ENCODE data around the gene HPS1. TPM values are rescaled to one million over a fixed set of nuclear protein-coding genes. Genes with fewer than 3 reads are reported as not detected.

HPS1 gene
- total and polyA plus RNA-seq, 2 of the 8 experiments (the other 6 are each of a cell fraction or from before 2014, with no cell fraction given): 38.7 to 61.7 TPM

DNA sequence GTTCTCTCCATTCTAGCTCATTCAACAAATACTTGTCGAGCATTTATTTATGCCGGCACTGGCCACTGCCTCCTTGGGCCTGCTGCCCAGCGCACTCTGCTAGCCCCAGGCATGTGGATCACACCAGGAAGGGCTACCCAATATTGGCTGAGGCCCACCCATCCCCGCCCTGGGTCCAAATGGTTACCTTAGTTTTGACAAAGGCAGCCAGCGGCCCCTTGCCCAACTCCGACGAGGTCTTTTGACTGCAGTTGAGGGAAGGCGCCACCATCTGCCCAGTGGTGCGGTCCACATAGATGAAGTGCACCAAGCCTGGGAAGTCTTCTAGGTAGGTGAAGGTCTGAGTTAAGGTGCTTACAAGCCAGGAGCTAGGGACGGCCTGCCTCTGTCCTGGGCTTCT, 24.6 kb downstream of the HPS1 start (continued):
- TF ChIP-seq, protein P1, sequence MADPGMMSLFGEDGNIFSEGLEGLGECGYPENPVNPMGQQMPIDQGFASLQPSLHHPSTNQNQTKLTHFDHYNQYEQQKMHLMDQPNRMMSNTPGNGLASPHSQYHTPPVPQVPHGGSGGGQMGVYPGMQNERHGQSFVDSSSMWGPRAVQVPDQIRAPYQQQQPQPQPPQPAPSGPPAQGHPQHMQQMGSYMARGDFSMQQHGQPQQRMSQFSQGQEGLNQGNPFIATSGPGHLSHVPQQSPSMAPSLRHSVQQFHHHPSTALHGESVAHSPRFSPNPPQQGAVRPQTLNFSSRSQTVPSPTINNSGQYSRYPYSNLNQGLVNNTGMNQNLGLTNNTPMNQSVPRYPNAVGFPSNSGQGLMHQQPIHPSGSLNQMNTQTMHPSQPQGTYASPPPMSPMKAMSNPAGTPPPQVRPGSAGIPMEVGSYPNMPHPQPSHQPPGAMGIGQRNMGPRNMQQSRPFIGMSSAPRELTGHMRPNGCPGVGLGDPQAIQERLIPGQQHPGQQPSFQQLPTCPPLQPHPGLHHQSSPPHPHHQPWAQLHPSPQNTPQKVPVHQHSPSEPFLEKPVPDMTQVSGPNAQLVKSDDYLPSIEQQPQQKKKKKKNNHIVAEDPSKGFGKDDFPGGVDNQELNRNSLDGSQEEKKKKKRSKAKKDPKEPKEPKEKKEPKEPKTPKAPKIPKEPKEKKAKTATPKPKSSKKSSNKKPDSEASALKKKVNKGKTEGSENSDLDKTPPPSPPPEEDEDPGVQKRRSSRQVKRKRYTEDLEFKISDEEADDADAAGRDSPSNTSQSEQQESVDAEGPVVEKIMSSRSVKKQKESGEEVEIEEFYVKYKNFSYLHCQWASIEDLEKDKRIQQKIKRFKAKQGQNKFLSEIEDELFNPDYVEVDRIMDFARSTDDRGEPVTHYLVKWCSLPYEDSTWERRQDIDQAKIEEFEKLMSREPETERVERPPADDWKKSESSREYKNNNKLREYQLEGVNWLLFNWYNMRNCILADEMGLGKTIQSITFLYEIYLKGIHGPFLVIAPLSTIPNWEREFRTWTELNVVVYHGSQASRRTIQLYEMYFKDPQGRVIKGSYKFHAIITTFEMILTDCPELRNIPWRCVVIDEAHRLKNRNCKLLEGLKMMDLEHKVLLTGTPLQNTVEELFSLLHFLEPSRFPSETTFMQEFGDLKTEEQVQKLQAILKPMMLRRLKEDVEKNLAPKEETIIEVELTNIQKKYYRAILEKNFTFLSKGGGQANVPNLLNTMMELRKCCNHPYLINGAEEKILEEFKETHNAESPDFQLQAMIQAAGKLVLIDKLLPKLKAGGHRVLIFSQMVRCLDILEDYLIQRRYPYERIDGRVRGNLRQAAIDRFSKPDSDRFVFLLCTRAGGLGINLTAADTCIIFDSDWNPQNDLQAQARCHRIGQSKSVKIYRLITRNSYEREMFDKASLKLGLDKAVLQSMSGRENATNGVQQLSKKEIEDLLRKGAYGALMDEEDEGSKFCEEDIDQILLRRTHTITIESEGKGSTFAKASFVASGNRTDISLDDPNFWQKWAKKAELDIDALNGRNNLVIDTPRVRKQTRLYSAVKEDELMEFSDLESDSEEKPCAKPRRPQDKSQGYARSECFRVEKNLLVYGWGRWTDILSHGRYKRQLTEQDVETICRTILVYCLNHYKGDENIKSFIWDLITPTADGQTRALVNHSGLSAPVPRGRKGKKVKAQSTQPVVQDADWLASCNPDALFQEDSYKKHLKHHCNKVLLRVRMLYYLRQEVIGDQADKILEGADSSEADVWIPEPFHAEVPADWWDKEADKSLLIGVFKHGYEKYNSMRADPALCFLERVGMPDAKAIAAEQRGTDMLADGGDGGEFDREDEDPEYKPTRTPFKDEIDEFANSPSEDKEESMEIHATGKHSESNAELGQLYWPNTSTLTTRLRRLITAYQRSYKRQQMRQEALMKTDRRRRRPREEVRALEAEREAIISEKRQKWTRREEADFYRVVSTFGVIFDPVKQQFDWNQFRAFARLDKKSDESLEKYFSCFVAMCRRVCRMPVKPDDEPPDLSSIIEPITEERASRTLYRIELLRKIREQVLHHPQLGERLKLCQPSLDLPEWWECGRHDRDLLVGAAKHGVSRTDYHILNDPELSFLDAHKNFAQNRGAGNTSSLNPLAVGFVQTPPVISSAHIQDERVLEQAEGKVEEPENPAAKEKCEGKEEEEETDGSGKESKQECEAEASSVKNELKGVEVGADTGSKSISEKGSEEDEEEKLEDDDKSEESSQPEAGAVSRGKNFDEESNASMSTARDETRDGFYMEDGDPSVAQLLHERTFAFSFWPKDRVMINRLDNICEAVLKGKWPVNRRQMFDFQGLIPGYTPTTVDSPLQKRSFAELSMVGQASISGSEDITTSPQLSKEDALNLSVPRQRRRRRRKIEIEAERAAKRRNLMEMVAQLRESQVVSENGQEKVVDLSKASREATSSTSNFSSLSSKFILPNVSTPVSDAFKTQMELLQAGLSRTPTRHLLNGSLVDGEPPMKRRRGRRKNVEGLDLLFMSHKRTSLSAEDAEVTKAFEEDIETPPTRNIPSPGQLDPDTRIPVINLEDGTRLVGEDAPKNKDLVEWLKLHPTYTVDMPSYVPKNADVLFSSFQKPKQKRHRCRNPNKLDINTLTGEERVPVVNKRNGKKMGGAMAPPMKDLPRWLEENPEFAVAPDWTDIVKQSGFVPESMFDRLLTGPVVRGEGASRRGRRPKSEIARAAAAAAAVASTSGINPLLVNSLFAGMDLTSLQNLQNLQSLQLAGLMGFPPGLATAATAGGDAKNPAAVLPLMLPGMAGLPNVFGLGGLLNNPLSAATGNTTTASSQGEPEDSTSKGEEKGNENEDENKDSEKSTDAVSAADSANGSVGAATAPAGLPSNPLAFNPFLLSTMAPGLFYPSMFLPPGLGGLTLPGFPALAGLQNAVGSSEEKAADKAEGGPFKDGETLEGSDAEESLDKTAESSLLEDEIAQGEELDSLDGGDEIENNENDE (IDR thresholded peaks at IDR 0.05; ENCODE audit: insufficient replicate concordance, low read length): no peak
- TF ChIP-seq TAF7 (optimal IDR thresholded peaks at IDR 0.05; ENCODE audit: borderline replicate concordance, low read depth, low read length) (no peak), EZH2 (IDR thresholded peaks at IDR 0.05; ENCODE audit: low read depth, low read length, severe bottlenecking) (no peak), TCF12 (IDR thresholded peaks at IDR 0.05; ENCODE audit: low read depth, low read length) (no peak), POLR2AphosphoS5 (IDR thresholded peaks at IDR 0.05; ENCODE audit: low read depth, low read length) (no peak), NRF1 (IDR thresholded peaks at IDR 0.05; ENCODE audit: low read depth, low read length) (no peak), CBX5 (IDR thresholded peaks at IDR 0.05; ENCODE audit: low read depth, low read length) (no peak)

Data from H1 (cell line).